ENCODE results near the gene HEATR1.

HEATR1 gene

GRCh38 chr1:236548452-236548851 lies 55.9 kb downstream of the HEATR1 start:
- in situ Hi-C loops (cut with HindIII; ENCODE audit: low sequenced_read_pairs), result no loop called here

GRCh38 chr1:236545621-236546169 lies 58.6 kb downstream of the HEATR1 start:
- in situ Hi-C loops (cut with HindIII; ENCODE audit: low sequenced_read_pairs), result no loop called here

GRCh38 chr1:236543065-236543669 lies 61.1 kb downstream of the HEATR1 start:
- in situ Hi-C loops (cut with HindIII; ENCODE audit: low sequenced_read_pairs), result no loop called here

DNA sequence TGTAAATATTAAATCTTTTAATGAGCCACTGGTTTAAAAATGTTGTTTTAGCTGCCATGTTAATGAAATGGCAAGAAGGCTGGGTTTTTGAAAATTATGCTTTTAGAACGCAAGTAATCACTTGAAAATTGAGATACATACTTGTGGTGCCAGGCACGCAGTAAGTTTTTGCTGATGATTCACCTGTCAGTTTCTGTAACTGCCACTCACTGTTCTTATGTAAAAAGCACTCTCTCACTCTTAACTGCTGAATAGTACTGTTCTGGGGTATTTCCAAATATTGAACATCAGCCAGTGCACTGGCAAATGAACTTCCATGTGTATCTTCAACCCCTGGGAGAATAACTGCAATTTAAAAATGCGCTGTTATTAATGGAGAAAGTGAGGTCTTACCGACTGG lies 62.6 kb downstream of the HEATR1 start:
- in situ Hi-C loops (cut with HindIII; ENCODE audit: low sequenced_read_pairs), result no loop called here

GRCh38 chr1:236540813-236541465 lies 63.4 kb downstream of the HEATR1 start:
- in situ Hi-C loops (cut with HindIII; ENCODE audit: low sequenced_read_pairs), result no loop called here

DNA sequence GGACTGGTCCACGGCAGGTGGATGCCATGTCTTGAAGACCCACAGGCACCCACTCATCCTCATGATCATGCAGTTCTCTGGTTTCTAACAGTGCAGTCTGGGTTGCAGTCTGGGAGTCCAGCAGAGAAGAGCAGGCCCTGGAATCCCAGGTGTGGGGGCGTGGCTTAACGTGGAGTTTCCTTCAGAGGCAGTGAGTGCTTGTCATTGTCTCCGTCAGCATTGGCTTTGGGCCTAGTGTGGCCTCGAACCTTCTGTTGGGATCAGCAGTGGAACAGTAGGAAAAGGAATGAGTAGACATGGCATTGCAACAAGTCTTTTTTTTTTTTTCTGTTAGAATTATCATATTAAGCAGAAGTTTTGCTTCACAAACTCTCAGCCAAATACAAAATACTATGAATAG lies 67.8 kb downstream of the HEATR1 start:
- in situ Hi-C loops (cut with HindIII; ENCODE audit: low sequenced_read_pairs), result no loop called here

DNA sequence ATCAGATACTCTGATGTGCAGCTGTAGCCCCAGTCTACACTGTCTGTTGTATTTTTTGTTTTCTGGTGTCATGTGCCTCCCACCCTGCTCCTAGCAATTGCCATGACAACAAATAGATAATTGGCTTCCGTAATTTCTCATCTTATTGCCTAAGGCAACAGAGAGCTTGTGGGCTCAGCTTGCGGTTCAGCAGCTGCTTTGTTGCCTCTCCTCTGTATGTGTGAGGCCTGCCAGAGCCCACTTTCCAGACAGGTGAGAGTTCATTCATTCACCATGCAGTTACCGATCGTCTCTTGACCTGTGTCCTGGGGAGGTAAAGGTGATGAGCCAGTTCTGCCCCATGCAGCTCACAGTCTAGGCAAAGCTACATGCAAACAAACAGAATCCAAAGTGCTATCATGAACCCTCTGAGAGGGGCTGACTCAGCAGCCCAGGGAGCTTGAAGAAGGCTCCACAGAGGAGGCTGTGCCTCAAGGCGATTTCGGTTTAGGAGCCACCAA lies 68.6 kb downstream of the HEATR1 start:
- in situ Hi-C loops (cut with HindIII; ENCODE audit: low sequenced_read_pairs), result no loop called here

- in situ Hi-C loops (cut with HindIII; ENCODE audit: low sequenced_read_pairs), result no loop called here
These were observed 69.1 kb downstream of the HEATR1 start for GRCh38 chr1:236535190-236535589.

DNA sequence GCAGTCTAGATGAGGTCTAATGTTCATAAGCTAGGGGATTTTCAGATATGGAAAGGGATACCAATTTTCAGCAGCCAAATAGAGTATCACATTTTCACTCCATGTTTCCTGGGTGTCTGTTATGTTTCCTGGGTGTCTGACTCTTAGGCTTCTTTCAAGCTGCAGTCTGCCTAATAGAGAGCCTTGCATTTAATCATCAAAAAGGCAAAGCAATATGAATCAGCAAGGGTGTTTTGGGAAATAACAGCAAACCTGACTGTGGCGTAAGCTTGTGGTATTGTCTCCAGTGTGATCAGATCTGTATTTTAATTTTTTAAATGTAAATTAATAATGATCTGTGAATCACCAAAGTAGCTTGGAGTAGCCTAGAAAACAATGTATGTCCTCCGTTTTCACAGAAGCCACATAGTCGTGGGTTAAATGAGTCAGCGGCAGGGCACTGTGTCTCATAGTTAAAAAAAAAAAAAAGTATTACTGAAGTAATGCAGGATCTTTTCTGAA lies 70.1 kb downstream of the HEATR1 start:
- in situ Hi-C loops (cut with HindIII; ENCODE audit: low sequenced_read_pairs), result no loop called here

- in situ Hi-C loops (cut with HindIII; ENCODE audit: low sequenced_read_pairs), result no loop called here
These were observed 71.5 kb downstream of the HEATR1 start for GRCh38 chr1:236532850-236533249.

DNA sequence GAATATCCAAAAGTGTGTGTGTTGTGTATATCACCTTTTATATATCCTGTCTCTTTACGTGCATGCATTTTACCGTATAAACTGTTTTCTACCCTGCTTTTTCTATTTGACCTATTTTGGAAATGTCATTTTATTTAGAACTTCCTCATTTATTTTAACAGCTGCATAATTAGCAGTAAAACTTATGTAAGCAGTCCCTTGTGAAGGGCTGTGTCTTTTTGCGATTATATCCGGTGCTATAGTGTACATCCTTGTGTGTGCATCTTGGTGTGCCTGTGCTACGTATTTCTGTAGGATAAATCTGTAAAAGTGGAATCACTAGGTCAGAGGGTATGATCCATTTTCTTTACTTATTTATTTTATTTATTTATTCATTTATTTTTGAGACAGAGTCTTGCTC lies 73.4 kb downstream of the HEATR1 start:
- in situ Hi-C loops (cut with HindIII; ENCODE audit: low sequenced_read_pairs), result no loop called here

DNA sequence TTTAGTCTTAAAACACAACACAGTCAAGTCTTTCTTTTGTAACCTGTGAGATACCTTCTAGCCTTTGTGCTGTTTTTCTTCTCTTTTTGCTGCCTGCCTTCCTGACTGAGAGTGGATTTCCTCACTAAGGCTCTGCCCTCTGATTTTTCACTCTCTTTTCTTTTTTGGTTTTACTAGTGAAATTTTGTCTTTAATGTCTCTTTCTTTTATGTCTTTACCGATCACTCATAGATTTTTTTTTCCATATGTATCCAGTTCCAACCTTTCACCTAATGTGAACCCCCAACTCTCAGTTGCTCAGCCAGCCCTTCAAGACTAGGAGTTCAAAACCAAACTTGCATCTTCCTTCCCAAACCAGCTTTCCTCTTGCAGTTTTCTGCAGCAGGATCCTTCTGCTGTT lies 74.0 kb downstream of the HEATR1 start:
- in situ Hi-C loops (cut with HindIII; ENCODE audit: low sequenced_read_pairs), result no loop called here

- in situ Hi-C loops (cut with HindIII; ENCODE audit: low sequenced_read_pairs), result no loop called here
These were observed 78.2 kb downstream of the HEATR1 start for GRCh38 chr1:236526079-236526478.

DNA sequence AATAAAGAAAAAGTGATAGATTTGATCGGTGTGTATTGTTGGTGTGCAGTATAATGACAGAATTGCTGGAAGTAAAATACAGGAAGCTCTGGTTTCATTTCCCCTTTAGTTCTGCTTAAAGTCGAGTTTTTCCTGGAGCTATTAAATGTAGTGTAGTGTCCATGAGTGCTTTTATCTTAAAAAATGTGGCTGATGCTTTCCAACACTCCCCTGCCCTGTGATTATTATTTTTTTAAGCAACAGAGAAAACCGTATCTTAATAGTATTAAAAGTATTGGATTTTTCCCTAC lies 79.5 kb downstream of the HEATR1 start:
- in situ Hi-C loops (cut with HindIII; ENCODE audit: low sequenced_read_pairs), result no loop called here

GRCh38 chr1:236524142-236524894 lies 80.0 kb downstream of the HEATR1 start:
- in situ Hi-C loops (cut with HindIII; ENCODE audit: low sequenced_read_pairs), result no loop called here

DNA sequence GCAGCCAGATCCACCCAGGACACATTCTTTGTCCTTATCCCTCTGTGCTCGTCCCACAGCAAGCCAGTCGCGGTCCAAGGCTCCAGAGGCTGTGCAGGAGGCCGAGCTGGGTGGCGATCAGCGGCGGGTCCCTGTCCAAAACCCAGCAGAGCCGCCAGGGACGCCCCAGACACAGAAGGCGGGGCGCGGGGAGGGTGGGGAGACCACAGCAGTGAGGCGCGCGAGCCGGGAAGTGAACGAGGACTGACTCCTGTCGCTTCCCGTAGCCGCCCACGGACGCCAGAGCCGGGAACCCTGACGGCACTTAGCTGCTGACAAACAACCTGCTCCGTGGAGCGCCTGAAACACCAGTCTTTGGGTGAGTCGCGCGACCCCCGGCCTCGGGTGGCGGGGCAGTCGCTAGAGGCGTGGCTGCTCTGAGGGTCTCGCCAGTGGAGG lies 80.6 kb downstream of the HEATR1 start, which contains the start of gene LGALS8:
LGALS8 (plus strand) TSS at position 279 of the 438 bp plus-strand sequence. CDS start 2,089 bp downstream, outside the sequence.
- in situ Hi-C loops (cut with HindIII; ENCODE audit: low sequenced_read_pairs), result no loop called here

DNA sequence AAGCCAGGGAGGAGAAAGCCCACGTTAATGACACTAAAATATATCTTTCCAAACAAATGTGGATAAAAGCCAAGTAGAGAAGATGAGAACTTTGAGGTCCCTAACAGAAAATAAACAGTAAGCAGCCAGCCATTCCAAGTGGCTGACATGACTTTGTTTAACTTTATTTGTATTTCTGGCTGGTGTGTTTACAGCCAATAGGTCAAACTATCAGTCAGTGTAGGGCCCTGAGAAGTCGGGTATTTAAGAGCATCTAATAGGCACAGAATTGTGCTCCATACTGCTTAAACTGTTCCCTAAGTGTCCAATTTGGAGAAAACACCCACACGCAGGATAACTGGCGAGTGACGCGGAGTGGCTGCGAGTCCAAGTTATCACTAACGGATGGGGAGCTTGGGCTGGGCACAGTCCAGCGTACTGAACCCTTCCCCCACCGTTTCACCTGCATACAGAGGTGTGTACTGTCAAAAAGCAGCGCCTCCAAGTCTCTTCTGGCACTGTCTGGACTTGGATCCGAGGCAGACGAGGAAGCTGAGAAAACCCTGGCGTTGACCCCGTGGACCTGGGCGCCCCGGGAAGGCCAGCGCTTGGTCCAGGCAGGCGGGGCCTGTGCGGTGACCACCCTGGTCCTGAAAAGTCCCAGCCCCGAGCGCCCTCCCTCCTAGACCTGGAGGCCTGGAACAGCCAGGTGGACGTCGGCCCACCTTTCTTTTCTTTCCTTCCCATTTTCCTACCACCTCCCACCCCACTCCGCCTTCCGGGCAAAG lies 81.2 kb downstream of the HEATR1 start:
- in situ Hi-C loops (cut with HindIII; ENCODE audit: low sequenced_read_pairs), result no loop called here

DNA sequence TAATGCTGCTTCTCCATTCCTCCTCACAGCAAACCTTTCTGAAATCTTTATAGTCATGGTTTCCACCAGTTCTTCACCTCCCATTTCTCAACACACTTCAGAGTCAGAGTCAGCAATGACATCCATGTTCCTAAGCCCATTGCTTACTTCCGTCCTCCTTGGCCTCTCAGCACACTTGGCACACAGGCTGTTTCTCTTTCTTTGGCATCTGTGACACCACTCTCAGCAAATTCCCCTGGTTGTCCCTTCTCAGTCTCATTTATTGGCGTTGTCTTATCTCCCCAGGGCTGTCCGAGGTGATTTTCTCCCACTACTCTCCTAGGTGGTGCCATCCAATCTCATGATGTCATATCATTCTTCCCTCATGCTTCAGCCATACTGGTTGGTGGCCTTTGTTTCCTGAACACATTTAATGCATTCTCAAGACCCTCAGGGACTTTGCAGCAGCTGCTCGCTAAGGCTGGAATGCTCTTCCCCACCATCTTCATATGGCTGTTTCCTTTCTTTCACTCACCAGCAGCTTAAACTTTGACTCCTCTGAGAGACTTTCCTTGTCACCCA lies 83.8 kb downstream of the HEATR1 start:
- in situ Hi-C loops (cut with HindIII; ENCODE audit: low sequenced_read_pairs), result no loop called here

DNA sequence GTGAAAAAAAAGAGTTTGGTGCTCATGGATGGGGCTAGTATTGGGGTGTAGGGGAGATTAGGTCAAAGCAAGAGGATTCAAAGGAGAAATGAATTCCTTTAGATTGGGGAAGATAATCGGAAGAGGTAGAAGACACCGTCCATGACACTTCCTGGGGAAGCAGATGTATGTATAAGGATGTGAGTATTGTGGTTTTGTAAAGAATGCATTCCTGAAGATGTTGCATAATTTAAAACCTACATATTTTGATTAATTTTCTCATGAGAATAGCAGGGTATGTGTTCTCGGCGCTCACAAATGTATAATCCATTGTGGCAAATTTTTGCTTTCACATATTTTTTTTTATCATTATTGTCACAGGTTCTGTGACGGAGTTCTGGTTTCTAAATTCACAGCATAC lies 86.0 kb downstream of the HEATR1 start:
- in situ Hi-C loops (cut with HindIII; ENCODE audit: low sequenced_read_pairs), result no loop called here

DNA sequence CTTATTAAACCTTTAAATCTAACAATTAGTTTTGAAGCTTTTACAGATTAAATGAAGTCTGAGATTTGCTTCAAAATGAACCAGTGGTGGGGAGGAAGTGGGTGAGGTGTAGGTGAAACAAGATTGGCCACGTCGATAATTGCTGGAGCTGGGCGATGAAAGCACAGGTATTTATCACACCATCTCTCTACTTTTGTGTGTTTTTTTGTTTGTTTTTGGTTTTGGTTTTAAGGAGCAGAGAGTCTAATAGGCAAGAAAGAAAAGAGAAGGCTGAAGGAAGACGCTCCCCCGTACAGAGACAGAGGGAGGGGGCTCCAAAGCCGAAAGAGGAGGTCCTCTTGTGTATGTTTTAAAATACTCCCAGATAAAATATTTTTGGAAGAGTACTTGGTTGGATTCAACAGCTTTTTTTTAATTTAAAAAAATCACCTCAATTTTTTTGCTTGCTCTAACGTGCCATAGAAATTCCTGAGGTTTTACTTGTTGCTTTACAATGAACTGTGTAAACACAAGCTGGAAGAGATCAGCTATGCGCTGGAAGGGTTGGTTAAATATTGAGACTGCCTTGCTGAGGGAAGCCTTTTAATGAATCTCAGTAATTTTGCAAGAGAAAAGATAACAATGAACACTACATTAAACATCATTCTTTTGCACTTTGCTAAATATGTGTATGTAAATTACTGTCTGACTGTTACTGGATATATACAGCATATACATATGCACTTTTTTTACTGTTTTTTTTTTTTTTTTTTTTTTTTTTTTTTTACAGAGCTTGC lies 87.2 kb downstream of the HEATR1 start:
- in situ Hi-C loops (cut with HindIII; ENCODE audit: low sequenced_read_pairs), result no loop called here
